Heart left ventricle (tissue), 16 donors: ENCODE measurements around the gene NFASC. TPM values are rescaled to one million over a fixed set of nuclear protein-coding genes. Genes with fewer than 3 reads are reported as not detected.

Experiments
- ATAC-seq, 4 donors: fragments of 200-7000 bp; cut with Tn5 transposase; one replicate each; pipeline ENCODE4 v1.9.1; 2020 to 2022; ENCODE audit warnings: moderate library complexity in 4 of 4, mild to moderate bottlenecking in 3 of 4, moderate number of reproducible peaks in 1 of 4
- DNase-seq, 5 donors: peaks; one replicate each; pipeline ENCODE4 v3.0.0-alpha.2; 2020
- H3K27ac ChIP-seq, 12 donors: fragments of 200-600 bp; sonication (generic) in 4 of 12; one replicate each; pipeline versions ENCODE4 v1.5.0 to v1.8.0; 2016 to 2022; ENCODE audit warnings: mild to moderate bottlenecking in 2 of 12
- H3K27me3 ChIP-seq, 9 donors: fragments of 200-600 bp; sonication (generic) in 2 of 9; one replicate each; pipeline versions ENCODE4 v1.5.1 to v1.8.0; 2016 to 2022; ENCODE audit warnings: mild to moderate bottlenecking in 3 of 9
- H3K36me3 ChIP-seq, 9 donors: fragments of 200-600 bp; sonication (generic) in 2 of 9; one replicate each; pipeline versions ENCODE4 v1.5.0 to v1.8.0; 2018 to 2022; ENCODE audit warnings: mild to moderate bottlenecking in 2 of 9
- H3K4me1 ChIP-seq, 12 donors: fragments of 200-600 bp; sonication (generic) in 4 of 12; one replicate each; pipeline versions ENCODE4 v1.5.0 to v1.8.0; 2016 to 2022; ENCODE audit warnings: mild to moderate bottlenecking in 3 of 12
- H3K4me3 ChIP-seq, 12 donors: fragments of 200-600 bp; sonication (generic) in 4 of 12; one replicate each; pipeline versions ENCODE4 v1.5.0 to v1.8.0; 2017 to 2022; ENCODE audit warnings: mild to moderate bottlenecking in 9 of 12, moderate library complexity in 4 of 12
- H3K9me3 ChIP-seq, 12 donors: fragments of 200-600 bp; sonication (generic) in 4 of 12; one replicate each; pipeline versions ENCODE4 v1.5.0 to v1.8.0; 2016 to 2022; ENCODE audit warnings: mild to moderate bottlenecking in 1 of 12
- CTCF ChIP-seq, 12 donors: fragments of 200-600 bp; sonication (generic) in 4 of 12; IDR thresholded peaks; one replicate each; pipeline versions ENCODE4 v1.5.0 to v1.8.0; 2018 to 2022; ENCODE audit warnings: antibody characterized with exemption in 12 of 12, mild to moderate bottlenecking in 5 of 12
- POLR2A ChIP-seq, 2 donors: fragments of 450-650 bp; IDR thresholded peaks; one replicate each; pipeline ENCODE4 v1.6.1; 2017; ENCODE audit warnings: antibody characterized with exemption in 2 of 2, mild to moderate bottlenecking in 2 of 2, moderate library complexity in 2 of 2
- WGBS, 4 donors: extraction: QIAGEN DNeasy Blood & Tissue Kit in 2 of 4; methylation state at CpG; one replicate each; pipeline versions ENCODE4 v1.1.5 to v1.1.7; 2013 to 2018; 5-methylcytosine and 5-hydroxymethylcytosine counted together
- intact Hi-C, 10 donors: fragments of 100-400 bp; cut with DNase I; formaldehyde crosslinking; loops; one replicate each; pipeline versions ENCODE4 v1.11.1 to v1.14.2; 2022
- polyA plus RNA-seq, 2 donors: library from polyadenylated mRNA; stranded (reverse); fragments of 200-250 nt; gene quantifications; one replicate each; pipeline ENCODE4 v1.2.3, GENCODE V29; 2013
- total RNA-seq, 9 donors: library from RNA; depleted of rRNA in 2 of 9; stranded (reverse); fragments of >200 nt in 2 of 9; fragmentation: NEBNext Ultra II Directional in 3 of 9; extraction: Animal tissue kit (Norgen Biotek cat#: 25700) in 3 of 9; gene quantifications; one replicate each; pipeline versions ENCODE4 v1.1.0 to v1.2.4, GENCODE V29; 2016 to 2023
- donor health status: ischemic (EF 13 %, LVEDD 7.1; RV severe dilation, severe dysfunction).
- donor health status: healthy with polysubstance abuse.
- donor health status: DM: no; HTN: yes; CAD: no.
- donor health status: DM: no; HTN: no; CAD: no.
- donor health status: ischemic (EF 25% LVEDD 6.9; RV normal size, moderate dysfunction).
- donor health status: ischemic (EF 25% LVEDD 5.7; RV mildly dilated, moderate dysfunction).
- donor health status: healthy.
- donor health status: DM: yes; HTN: yes; CAD: no.
- donor health status: ischemic (EF 35%, LVEDD 5.7; RV mildly dilated, moderate dysfunction).
- donor health status: nonischemic (EF 11% LVEDD 7.7; RV severe dilation, severe dysfunction).
- donor health status: DM: yes; HTN: yes; CAD: no.
- donor health status: PGD.
- donor health status: ischemic (EF 29% LVEDD 5.4; RV normal size, mild dysfunction).
- donor health status: nonischemic (EF 23%, LVEDD 6.1; RV moderate dilation, normal function).

Gene NFASC
- total and polyA plus RNA-seq, 11 donors: 2.5 to 14.6 (median 10.3) TPM

GRCh38 chr1:204974327-204974726, 103.7 kb downstream of the NFASC start:
- Histone ChIP-seq H3K4me3 (no peak overlapping the region), H3K27me3 (no peaks in the 10 kb centered on the region), H3K4me1 (peaks cover 0 to 30% (median 0%) of the 10 kb centered on the region in 12 donors), H3K9me3 (no peaks in the 10 kb centered on the region), H3K36me3 (peaks cover 0 to 54% (median 2%) of the 10 kb centered on the region in 9 donors), H3K27ac (no peak overlapping the region)
- DNase-seq: no peak
- 61 to 75% (median 70%) methylated on average over 2 of the region's 2 CpGs for WGBS, 4 donors
- intact Hi-C loops: loop anchor here in 1 of 10 donors (10.0 kb wide), 1 partner anchor 280 kb away; no protein-coding TSS in a partner anchor
- TF ChIP-seq POLR2A (IDR thresholded peaks at IDR 0.05) (no peak), CTCF (IDR thresholded peaks at IDR 0.05) (no peak)
- no peak for ATAC-seq

GRCh38 chr1:204975021-204975420, 104.4 kb downstream of the NFASC start:
- ATAC-seq (no peak), DNase-seq (no peak)
- Histone ChIP-seq H3K4me1 (peaks cover 0 to 29% (median 0%) of the 10 kb centered on the region in 12 donors), H3K27ac (no peak overlapping the region), H3K27me3 (no peaks in the 10 kb centered on the region), H3K4me3 (no peak overlapping the region), H3K36me3 (peaks cover 0 to 58% (median 2%) of the 10 kb centered on the region in 9 donors), H3K9me3 (no peaks in the 10 kb centered on the region)
- intact Hi-C loops: loop anchor here in 7 of 10 donors (1.0 to 10.0 kb wide), 6 partner anchors 86 to 282 kb away; no protein-coding TSS in a partner anchor
- TF ChIP-seq CTCF (IDR thresholded peaks at IDR 0.05) (no peak), POLR2A (IDR thresholded peaks at IDR 0.05) (no peak)
- 69 to 85% (median 71%) methylated on average over 12 of the region's 12 CpGs for WGBS, 4 donors

GRCh38 chr1:204975568-204976235, 105.0 kb downstream of the NFASC start:
- H3K9me3 ChIP-seq: no peaks in the 10 kb centered on the region
- WGBS, 4 donors: 53 to 66% (median 54%) methylated on average over 8 of the region's 8 CpGs
- ATAC-seq: peak; percentile 55 to 80 (median 71)
- TF ChIP-seq CTCF (IDR thresholded peaks at IDR 0.05): peak; percentile 70 to 83 (median 76)
- no peak for TF ChIP-seq POLR2A (IDR thresholded peaks at IDR 0.05)
- H3K27me3 ChIP-seq: no peaks in the 10 kb centered on the region
- H3K4me3 ChIP-seq: no peak overlapping the region
- intact Hi-C loops: loop anchor here in 7 of 10 donors (1.0 to 10.0 kb wide), 6 partner anchors 86 to 282 kb away; no protein-coding TSS in a partner anchor
- H3K36me3 ChIP-seq: peaks cover 0 to 56% (median 2%) of the 10 kb centered on the region in 9 donors
- no peak overlapping the region for H3K27ac ChIP-seq
- peak in 3 of 5 donors; percentile 35 to 45 (median 45) for DNase-seq
- peaks cover 0 to 22% (median 0%) of the 10 kb centered on the region in 12 donors for H3K4me1 ChIP-seq

GRCh38 chr1:204976646-204977045, 106.0 kb downstream of the NFASC start:
- H3K27me3 ChIP-seq: no peaks in the 10 kb centered on the region
- TF ChIP-seq CTCF (IDR thresholded peaks at IDR 0.05) (no peak), POLR2A (IDR thresholded peaks at IDR 0.05) (no peak)
- intact Hi-C loops: loop anchor here in 6 of 10 donors (5.0 to 10.0 kb wide), 4 partner anchors 166 to 281 kb away; no protein-coding TSS in a partner anchor
- peak in 1 of 4 donors; percentile 40 for ATAC-seq
- H3K4me1 ChIP-seq: peaks cover 0 to 22% (median 0%) of the 10 kb centered on the region in 12 donors
- no peak for DNase-seq
- peaks cover 0 to 47% (median under 1%) of the 10 kb centered on the region in 9 donors for H3K36me3 ChIP-seq
- no peak overlapping the region for H3K27ac ChIP-seq
- no peak overlapping the region for H3K4me3 ChIP-seq
- 88 to 92% (median 91%) methylated on average over 12 to 13 of the region's 13 CpGs for WGBS, 4 donors
- no peaks in the 10 kb centered on the region for H3K9me3 ChIP-seq
